Ascending aorta (tissue), 2 donors: ENCODE results near the gene NUP37. TPM values are rescaled to one million over a fixed set of nuclear protein-coding genes. Genes with fewer than 3 reads are reported as not detected.
A peak's percentile ranks its signal among the peaks of the same experiment; 100 is the strongest.

Experiments
- DNase-seq, 2 donors: peaks; one replicate each; pipeline ENCODE4 v3.0.0-alpha.2; 2019; ENCODE audit warnings: low spot score in 2 of 2
- H3K27ac ChIP-seq, 2 donors: fragments of 200-600 bp; sonication (generic); one replicate each; pipeline ENCODE4 v1.5.1; 2016 to 2017; ENCODE audit warnings: mild to moderate bottlenecking in 1 of 2
- H3K27me3 ChIP-seq: fragments of 200-600 bp; sonication (generic); one replicate; pipeline ENCODE4 v1.5.1; 2017
- H3K36me3 ChIP-seq, 2 donors: fragments of 200-600 bp; sonication (generic); one replicate each; pipeline ENCODE4 v1.5.1; 2016
- H3K4me1 ChIP-seq, 2 donors: fragments of 200-600 bp; sonication (generic); one replicate each; pipeline ENCODE4 v1.5.1; 2016 to 2017; ENCODE audit warnings: mild to moderate bottlenecking in 1 of 2
- H3K4me3 ChIP-seq, 2 donors: fragments of 200-600 bp; sonication (generic); one replicate each; pipeline ENCODE4 v1.5.1; 2016 to 2017; ENCODE audit warnings: mild to moderate bottlenecking in 1 of 2
- H3K9me3 ChIP-seq, 2 donors: fragments of 200-600 bp; sonication (generic); one replicate each; pipeline ENCODE4 v1.5.1; 2016
- intact Hi-C: fragments of 100-400 bp; cut with DNase I; formaldehyde crosslinking; loops from one replicate; pipeline ENCODE4 v1.15.1; 2023
- total RNA-seq: library from RNA; depleted of rRNA; stranded (reverse); fragments of >200 nt; gene quantifications from one replicate; pipeline ENCODE4 v1.1.0, GENCODE V29; 2016
- TF ChIP-seq, protein P1 (sequence below), 3 experiments: fragments of 200-600 bp in 2 of 3; fragments of 450-650 bp in 1 of 3; sonication (generic) in 2 of 3; IDR thresholded peaks; one replicate each; pipeline ENCODE4 v1.5.1; 2016 to 2019; ENCODE audit warnings: antibody characterized with exemption in 3 of 3, mild to moderate bottlenecking in 1 of 3, moderate library complexity in 1 of 3

NUP37 gene
- total RNA-seq, 1 donor from 2014 or later: 66.9 TPM

DNA sequence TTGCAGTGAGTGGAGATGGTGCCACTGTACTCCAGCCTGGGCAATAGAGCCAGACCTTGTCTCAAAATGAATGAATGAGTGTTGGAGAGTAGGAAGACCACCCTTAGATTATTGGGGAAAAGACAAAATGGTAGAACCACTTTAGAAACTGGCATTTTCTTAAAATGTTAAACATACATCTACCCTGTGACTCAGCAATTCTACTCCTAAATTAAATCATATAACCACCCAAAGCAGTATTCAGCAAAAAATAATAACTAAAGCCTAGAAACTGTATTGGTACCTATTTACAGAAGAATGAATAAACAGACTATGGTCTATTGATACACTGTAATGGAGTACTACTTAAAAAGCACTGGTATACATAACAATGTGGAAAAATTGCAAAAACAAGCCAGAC, 9.1 kb downstream of the NUP37 start:
- no peaks in the 10 kb centered on the region for H3K9me3 ChIP-seq
- peaks cover 4 to 19% of the 10 kb centered on the region in 2 donors for H3K36me3 ChIP-seq
- DNase-seq: no peak
- H3K27me3 ChIP-seq: no peaks in the 10 kb centered on the region
- TF ChIP-seq, protein P1, sequence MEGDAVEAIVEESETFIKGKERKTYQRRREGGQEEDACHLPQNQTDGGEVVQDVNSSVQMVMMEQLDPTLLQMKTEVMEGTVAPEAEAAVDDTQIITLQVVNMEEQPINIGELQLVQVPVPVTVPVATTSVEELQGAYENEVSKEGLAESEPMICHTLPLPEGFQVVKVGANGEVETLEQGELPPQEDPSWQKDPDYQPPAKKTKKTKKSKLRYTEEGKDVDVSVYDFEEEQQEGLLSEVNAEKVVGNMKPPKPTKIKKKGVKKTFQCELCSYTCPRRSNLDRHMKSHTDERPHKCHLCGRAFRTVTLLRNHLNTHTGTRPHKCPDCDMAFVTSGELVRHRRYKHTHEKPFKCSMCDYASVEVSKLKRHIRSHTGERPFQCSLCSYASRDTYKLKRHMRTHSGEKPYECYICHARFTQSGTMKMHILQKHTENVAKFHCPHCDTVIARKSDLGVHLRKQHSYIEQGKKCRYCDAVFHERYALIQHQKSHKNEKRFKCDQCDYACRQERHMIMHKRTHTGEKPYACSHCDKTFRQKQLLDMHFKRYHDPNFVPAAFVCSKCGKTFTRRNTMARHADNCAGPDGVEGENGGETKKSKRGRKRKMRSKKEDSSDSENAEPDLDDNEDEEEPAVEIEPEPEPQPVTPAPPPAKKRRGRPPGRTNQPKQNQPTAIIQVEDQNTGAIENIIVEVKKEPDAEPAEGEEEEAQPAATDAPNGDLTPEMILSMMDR (IDR thresholded peaks at IDR 0.05): no peak
- H3K4me3 ChIP-seq: no peak overlapping the region
- intact Hi-C loops: no loop called here
- H3K27ac ChIP-seq: no peak overlapping the region
- no peaks in the 10 kb centered on the region for H3K4me1 ChIP-seq

DNA sequence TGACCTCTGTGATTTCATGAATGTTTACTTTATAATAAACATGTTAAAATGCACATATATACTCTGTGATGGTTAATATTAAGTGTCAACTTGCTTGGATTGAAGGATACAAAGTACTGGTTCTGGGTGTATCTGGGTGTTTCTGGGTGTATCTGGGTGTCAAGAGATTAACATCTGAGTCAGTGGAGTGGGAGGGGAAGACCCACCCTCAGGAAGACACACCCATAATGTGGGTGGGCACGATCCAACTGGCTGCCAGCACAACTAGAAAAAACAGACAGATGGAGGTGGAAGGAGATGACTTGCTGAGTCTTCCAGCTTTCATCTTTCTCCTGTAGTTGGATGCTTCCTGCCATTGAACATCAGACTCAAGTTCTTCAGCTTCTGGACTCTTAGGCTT, 11.9 kb downstream of the NUP37 start:
- H3K36me3 ChIP-seq: peaks cover 4 to 25% of the 10 kb centered on the region in 2 donors
- H3K27me3 ChIP-seq: no peaks in the 10 kb centered on the region
- no peak overlapping the region for H3K4me3 ChIP-seq
- H3K4me1 ChIP-seq: no peaks in the 10 kb centered on the region
- no peak overlapping the region for H3K27ac ChIP-seq
- intact Hi-C loops: no loop called here
- TF ChIP-seq, protein P1 (IDR thresholded peaks at IDR 0.05): no peak
- no peak for DNase-seq
- no peaks in the 10 kb centered on the region for H3K9me3 ChIP-seq

DNA sequence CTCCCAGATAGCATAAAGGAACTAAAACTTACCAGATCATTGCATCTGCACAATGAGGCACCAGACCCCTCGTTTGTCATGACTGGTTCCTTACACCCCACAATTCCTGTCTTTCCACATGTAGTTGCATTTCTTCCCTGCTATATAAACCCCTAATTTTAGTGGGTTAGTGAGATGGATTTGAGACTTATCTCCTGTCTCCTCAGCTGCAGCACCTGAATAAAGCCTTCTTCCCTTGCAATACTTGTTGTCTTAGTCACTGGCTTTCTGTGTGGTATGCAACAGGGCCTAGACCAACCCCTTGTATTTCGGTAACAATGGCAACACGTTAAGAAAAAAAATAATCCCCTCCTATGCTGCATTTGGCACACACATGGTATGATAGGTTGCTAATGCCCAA, 13.0 kb downstream of the NUP37 start:
- Histone ChIP-seq H3K27ac (no peak overlapping the region), H3K27me3 (no peaks in the 10 kb centered on the region), H3K4me1 (no peaks in the 10 kb centered on the region), H3K4me3 (no peak overlapping the region), H3K9me3 (no peaks in the 10 kb centered on the region), H3K36me3 (peaks cover 4 to 25% of the 10 kb centered on the region in 2 donors)
- DNase-seq: no peak
- intact Hi-C loops: no loop called here
- TF ChIP-seq, protein P1 (IDR thresholded peaks at IDR 0.05): no peak

DNA sequence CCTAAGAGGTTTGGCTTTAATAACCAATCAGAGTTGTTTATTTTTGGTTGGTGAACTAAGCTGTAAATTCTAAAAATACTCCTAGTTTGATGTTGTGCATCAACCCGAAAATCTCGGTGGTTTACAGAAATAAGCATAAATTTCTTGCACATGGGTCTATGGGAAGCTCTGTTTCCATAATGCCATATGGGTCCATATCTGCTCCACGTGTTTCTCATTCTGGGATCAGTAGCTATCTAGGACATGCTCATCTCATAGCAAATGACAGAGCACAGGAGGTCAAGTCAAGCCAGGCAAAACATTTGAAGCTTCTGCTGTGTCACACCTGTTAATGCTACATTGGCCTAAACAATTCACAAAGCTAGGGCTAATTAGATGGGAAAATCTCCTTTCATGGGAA, 23.1 kb downstream of the NUP37 start:
- no peak for DNase-seq
- intact Hi-C loops: loop anchor here (10.0 kb wide), 1 partner anchor 668 kb away; no protein-coding TSS in a partner anchor
- TF ChIP-seq, protein P1 (IDR thresholded peaks at IDR 0.05): no peak

DNA sequence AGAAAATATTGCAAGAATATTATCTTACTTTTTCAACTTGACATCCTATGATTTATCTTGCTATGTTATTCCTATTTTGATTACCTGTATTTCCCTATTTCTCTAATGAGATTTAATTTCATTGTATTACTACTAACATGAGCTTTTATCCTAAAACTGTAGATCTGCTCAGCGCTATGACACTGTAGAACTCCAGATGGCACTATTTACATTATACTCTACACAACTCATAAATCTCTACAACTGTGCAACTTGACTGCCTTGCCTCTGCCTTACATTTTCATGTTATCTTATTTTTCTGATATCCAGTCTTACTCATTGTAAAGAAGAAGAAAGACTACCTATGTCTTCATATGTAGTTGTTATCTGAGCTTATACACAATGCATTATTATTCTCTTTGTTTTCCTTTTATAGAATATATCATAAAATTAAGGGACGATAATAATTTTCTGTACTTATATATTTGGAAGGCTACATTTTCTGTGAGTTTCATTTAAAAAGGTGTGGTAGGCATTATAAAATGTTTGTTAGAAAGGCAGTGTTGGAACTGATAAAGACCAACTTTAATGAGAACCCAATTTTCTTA, 24.1 kb downstream of the NUP37 start:
- TF ChIP-seq, protein P1 (IDR thresholded peaks at IDR 0.05): peak in 1 of 3 experiments; percentile 13
- H3K4me3 ChIP-seq: no peak overlapping the region
- intact Hi-C loops: loop anchor here (10.0 kb wide), 1 partner anchor 669 kb away; no protein-coding TSS in a partner anchor

More for the DNA sequence above, 23.1 kb downstream of the NUP37 start:
- H3K4me1 ChIP-seq: no peaks in the 10 kb centered on the region
- no peaks in the 10 kb centered on the region for H3K27me3 ChIP-seq
- no peaks in the 10 kb centered on the region for H3K9me3 ChIP-seq
- H3K4me3 ChIP-seq: no peak overlapping the region
- H3K27ac ChIP-seq: no peak overlapping the region
- peaks cover 5 to 9% of the 10 kb centered on the region in 2 donors for H3K36me3 ChIP-seq

More for the DNA sequence above, 24.1 kb downstream of the NUP37 start:
- no peak overlapping the region for H3K27ac ChIP-seq
- peaks cover 5 to 9% of the 10 kb centered on the region in 2 donors for H3K36me3 ChIP-seq
- no peaks in the 10 kb centered on the region for H3K27me3 ChIP-seq
- no peaks in the 10 kb centered on the region for H3K4me1 ChIP-seq
- H3K9me3 ChIP-seq: no peaks in the 10 kb centered on the region
- no peak for DNase-seq
